NCI-H1092 treated with DMSO at 0.1 percent for 48 hours (cell line): ENCODE measurements around the gene POU6F2.

Source experiments
- DNase-seq: peaks from one replicate; lab custom pipeline; 2025; lab: John Stamatoyannopoulos, UW

The POU6F2 gene

DNA sequence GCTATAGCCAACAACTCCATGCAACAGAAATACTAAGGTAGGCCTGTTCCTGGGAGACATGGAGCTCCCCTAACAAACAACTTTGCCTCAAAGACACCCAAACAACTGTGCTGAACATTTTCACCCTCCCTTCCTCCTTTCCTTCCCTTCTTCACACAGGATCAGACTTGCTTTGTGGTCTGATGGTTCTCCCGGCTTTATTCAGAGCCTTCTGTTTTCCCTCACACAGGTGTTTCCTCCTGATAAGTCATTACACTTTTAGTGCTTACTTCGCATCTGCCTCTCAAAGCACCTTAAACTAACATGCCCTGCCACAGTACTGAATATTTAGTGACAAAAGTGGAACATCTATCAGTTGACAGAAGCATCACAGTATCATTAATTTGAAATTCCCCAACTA is 532.2 kb downstream of the POU6F2 start:
- no peak for DNase-seq

DNA sequence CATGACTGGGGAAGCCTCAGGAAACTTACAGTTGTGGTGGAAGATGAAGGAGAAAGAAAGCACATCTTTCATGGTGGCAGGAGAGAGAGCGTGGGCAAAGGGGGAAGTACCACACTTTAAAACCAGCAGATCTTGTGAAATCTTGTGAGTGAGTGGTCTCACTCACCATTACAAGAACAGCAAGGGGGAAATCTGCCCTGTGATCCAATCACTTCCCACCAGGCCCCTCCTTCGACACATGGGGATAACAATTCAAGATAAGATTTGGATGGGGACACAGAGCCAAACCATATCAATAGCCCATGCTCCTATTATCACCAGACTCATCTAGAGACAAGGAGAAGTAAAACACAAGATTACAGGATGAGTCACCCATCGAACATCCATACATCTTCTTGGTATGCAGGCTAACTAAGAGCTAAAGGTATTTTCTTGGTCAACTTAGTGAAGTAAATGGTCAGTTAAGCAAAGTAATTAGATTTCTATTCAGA is 533.2 kb downstream of the POU6F2 start:
- no peak for DNase-seq

GRCh38 chr7:39515534-39516228 is 538.0 kb downstream of the POU6F2 start:
- DNase-seq = no peak

- no peak for DNase-seq
Observed at GRCh38 chr7:39516498-39516897, 538.8 kb downstream of the POU6F2 start.

- no peak for DNase-seq
Observed at GRCh38 chr7:39517240-39517639, 539.5 kb downstream of the POU6F2 start.
